Lung microvascular endothelial cell (primary cell): ENCODE measurements around the gene NOD2. TPM values are rescaled to one million over a fixed set of nuclear protein-coding genes. Genes with fewer than 3 reads are reported as not detected.
A peak's percentile ranks its signal among the peaks of the same experiment; 100 is the strongest.

Experiments used
- DNase-seq, 2 donors: peaks; one replicate each; pipeline versions ENCODE4 v3.0.0 to v3.0.0-alpha.2; 2010; ENCODE audit warnings: low read depth in 2 of 2
- total RNA-seq: library from RNA; depleted of rRNA; stranded (reverse); fragments of >200 nt; gene quantifications from 2 replicates; pipeline ENCODE4 v1.2.1, GENCODE V29; 2014

NOD2 gene
- 0.60 and 0.65 TPM in 2 replicates for total RNA-seq

DNA sequence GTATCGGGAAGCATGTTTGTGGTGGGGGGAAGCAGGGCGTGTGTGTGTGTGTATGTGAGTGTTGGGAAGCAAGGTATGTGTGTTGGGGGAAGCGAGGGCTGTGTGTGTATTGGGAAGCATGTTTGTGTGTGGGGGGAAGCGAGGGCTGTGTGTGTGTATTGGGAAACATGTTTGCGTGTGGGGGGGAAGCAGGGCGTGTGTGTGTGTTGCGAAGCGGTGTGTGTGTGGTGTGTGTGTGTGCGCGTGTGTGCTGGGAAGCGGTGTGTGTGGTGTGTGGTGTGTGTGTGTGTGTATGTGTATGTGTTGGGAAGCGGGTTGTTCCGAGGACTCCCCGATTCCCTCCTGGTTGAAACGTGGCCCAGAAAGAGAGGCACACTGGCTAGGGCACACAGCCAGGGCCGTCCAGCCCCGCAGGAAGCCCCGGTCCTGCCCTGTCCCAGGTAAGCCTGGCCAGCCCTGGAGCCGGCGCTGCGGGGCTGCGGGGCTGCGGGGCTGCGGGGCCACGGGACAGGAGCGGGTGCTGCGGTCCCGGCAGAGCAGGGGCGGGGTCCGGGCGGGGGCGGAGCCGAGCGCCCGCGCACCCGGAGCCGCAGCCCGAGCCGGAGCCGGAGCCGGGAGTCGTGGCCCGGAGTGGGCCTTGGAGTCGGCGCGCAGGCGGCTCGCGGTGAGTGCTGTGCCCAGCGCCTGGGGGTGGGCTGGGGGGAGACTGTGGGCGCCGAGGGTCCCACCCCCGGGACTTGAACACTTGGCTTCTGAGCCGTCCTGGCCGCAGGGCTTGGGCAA lies at the start of gene NOD2:
Gene NOD2, plus strand, starts transcription at position 608 of the 783 bp plus-strand sequence. CDS start 5,890 bp downstream, outside the sequence.
- DNase-seq: peak in 1 of 2 donors; percentile 48

DNA sequence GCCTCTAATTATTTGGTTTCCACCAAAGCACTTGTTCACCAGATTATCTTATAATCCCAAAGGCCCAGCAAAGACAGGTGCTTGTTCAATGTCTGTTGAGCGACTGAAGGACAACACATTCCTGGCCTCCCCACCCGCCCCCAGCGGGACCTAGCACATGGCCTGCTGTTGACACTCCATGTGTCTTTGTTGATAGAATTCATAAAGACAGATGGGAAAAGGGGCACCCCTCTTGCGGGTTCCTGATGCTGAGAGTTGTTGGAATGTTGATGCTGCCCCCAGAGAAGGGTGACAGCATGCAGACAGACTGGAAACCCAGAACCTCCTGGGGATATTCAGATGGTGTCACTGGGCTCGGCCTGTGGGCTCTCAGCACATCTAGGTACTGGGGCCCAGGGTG lies 49.2 kb upstream of the NOD2 start:
- no peak for DNase-seq

DNA sequence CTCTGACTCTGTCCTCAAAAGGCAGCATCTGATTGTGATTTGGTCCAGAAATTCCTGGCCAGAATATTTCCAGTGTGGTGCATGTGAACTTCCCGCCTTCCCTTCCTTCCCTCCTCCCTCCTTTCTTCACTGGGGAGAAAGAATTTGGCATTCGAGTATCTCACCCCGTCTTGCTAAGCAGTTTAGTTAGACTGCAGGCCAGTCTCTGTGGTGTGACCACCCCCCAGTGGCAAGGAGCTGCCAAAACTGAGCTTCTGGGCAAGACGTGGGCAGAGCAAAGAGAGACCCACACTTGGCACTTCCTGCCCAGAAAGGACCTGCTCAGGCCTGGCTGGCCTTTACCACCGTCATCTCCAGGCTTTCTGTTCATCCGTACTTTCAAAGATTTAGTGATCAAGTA lies 48.7 kb upstream of the NOD2 start:
- DNase-seq: peak in 1 of 2 donors; percentile 11

DNA sequence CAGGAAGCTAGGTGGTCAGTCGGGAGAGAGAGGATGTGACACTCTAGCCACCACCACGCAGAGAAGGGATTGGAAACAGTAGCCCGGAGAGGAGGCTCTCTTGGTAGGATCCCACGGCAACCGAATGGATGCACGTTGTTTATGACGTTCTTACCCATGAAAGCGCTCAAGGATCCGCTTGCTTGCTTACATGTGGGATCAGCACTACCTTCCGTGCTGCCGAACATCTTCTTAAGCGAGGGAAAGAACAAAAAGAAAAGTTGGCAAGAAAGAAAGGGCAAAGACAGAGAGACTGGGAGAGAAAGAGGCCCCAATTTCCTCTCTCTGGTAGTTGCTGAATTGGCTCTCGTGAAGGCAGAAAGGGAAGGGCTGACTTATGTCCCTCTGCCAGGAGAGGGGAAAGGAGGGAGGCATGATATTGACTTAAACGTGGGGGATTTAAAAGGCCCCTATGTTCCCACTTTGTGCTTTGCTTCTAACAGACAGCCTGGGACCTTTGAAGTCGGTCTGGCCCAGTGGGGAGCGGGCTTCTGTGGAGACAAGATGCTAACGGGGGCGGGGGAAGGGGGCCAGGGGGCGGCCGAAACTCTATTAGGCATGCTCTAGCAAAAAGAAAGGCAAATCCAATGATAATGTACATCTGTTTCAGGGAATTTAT lies 47.7 kb upstream of the NOD2 start:
- no peak for DNase-seq

DNA sequence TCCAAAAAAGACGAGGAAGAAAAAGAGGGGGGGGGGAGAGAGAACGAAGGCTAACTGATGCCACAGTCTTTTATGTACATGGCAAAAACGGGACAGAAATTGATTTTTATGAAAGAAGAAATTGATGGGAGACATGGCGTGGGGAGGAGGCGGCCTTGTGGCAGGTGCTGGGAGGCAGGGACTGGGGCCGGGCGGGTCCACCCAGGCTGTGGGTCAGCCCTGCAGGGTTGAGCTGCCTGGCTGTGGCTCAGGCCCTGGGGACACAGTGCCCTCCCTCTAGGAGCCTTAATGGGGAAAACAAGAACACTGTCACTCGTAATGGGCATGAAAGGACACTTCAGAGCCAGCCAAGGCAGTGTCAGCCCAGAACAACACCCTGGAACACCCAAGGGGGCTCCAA lies 47.1 kb upstream of the NOD2 start:
- DNase-seq: no peak

DNA sequence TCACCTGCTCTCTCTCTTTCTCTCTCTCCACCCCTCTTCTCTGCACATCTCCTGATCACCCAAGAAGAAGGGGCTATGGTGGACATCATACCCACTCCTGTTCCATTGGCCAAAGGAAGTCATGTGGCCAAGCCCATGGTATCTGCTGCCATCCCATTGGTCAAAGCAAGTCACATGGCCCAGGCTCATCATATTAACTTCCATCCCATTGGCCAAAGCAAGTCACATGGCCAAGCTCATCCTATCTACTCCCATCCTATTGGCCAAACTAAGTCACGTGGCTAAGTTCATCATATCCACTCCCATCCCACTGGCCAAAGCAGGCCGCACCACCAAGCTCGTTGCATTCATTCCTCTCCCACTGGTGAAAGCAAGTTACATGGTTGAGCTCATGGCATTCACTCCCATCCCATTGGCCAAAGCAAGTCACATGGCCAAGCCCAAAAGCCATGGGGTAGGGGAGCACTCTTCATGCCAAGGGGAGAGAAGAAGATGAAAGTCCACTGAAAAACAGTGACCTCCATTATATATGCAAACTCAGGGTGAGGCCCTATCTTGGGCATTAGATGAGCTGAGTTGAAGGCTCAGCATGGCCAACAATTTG lies 41.5 kb upstream of the NOD2 start:
- DNase-seq: no peak

DNA sequence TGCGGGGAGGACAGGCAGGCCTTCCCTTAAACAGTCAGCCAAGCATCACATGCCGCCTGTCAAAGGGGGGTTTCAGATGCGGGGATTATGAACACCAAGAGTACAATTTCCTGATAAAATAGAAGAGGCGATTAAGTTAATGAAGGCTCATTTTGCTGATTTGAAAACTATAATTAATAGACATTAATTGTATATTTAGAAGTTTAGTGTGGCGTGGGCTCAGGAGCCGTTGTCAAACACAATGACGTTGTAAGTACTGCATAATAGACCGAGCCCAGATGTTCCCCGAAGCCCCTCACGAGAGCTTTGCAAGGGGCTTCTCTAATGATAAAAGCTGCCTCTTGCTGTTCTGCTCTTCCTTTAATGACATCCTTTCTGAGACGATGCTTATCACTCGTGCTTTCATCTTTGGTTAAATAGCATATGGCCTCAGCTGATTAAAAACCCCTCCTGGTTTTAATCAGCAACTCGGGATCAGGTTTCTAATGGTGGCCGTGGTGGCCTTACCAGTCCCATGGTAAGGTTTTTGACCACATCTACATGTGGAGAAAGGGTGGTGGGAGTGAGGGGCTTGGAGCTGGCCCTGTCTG lies 40.5 kb upstream of the NOD2 start:
- no peak for DNase-seq

DNA sequence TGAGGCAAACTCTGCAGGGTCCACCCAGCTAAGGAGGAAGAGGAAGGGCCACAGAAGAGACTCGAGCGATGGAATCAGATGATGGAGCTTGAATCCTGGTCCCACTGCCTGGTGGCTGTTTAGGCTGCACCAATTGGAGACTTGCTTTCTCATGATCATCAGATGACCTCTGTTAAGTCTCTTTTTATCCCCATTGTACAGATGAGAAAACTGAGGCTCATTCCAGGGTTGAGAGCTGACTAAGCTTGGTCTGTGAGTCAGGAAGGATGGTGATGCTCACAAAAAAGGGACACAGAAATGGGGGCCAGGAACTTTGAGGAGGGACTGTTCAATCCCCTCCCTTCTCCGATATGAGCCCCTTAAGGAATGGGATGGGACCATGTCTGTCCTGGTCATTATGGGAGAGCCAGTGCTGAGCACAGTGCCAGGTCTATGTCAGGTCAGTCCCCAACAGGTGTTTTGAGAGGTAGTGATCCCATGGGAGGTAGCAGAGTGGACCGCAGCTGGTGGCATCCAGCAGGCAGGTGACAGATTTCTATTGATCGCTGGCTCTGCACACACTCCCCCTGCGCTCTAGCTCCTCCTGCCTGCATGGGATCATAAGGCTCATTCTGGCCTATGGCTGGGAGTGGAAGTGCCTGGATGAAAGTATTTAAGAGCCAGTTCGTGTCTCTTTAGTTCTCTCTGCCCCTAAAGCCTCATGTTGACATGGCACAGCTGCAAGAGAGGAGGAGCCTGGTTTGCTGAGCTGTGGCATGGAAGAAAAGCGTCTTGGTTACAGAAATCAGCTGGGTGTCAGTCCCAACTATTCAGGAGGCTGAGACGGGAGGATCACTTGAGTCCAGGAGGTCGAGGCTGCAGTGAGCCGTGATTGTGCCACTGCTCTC lies 39.5 kb upstream of the NOD2 start:
- no peak for DNase-seq

DNA sequence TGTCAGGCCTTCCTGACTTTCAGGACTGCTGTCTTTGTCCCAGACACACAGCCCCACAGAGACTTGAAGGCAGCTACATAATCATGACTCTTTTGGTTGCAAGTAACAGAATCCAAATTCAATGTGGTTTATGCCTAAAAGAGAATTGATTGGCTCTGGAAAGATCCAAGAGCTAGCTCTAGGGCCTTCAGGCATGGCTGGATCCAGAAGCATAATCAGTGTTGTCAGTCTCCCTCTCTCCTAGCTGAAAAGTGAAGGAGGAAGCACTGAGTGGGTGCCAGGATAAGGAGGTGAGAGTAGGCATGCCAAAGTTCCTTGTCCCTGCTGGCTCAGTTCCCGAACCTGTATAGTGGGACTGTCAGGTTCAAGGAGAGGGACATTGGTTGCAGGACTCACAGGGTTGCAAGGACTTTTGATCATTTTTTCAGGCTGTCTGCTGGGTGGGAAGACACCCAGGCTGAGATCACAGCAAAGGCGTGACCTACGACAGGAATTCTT lies 37.8 kb upstream of the NOD2 start:
- DNase-seq: no peak

DNA sequence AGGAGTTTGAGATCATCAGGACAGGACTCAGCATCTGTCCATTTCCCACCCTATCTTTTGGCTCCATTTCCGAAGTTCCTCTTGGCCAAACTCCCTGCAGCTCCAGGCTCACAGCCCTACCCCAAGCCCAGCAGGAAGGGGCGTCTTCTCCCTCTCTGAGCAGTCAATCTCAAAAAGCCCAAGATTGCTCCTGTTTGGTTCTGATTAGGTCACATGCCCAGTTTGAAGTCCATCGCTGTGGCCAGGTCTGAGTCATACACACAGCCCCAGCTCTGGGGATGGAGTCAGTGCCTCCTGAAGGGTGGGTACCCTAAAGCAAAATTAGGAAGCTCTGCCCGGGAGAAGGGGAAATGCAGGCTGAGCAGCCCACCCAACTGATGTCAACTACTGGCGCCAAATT lies 36.2 kb upstream of the NOD2 start:
- DNase-seq: no peak

DNA sequence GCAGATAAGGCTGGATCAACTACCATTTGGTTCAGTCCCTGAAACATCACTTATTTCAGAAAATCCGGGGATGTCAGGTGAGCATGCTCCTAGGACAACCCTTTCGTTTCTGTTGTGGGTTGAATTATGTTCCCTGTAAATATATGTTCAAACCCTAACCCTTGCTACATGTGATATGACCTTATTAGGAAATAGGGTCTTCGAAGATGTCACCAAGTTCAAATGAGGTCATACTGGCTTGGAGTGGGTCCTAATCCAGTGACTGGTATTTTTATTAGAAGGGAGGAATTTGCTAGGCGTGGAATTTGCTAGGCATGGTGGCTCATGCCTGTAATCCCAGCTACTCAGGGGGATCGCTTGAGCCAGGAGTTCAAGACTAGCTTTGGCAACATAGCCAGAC lies 33.6 kb upstream of the NOD2 start:
- DNase-seq: no peak

DNA sequence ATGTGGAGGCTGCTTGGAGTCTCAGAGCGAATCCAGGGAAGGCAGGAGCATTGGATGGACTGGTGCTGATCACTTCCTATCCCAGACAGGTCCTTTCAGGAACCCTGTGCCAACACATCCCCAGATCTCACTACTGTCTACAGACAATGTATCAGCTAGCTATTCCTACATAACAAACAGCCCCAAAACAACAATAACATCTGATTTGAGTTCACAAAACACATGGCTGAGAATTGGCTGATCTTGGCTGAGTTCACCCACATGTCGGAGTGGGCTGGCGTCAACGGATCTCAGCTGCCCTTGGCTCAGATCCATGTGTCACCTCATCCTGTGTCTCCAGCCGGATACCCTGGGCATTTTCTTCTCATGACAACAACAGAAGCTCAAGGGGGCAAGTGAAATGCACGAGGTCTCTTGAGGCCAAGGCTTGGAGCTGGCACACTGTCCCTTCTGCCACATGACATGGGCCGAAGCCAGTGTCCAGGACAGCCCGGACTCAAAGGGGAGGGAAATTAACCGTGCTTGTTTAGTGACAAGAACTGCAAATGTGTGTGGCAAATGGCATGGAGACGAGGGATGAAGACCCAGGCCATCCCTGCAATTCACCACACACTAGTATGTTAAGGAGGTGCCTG lies 31.0 kb upstream of the NOD2 start:
- no peak for DNase-seq

DNA sequence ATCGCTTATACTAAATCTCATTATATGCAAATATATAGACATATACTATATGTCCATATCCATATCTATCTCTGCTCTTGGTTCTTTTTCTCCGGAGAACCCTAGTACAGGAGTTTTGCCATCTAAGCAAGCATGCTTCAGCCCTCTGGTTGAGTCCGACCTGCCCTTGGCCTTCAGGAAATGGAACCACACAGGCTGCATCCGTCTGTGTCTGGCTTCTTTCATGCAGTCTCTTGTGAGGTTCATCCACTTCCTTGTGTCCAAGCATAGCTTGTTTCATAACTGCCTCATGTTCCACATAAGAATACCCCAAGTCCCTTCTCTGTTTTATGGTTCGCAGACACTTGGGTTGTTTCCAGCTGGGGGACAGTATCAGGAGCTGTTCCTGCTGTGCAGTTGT lies 29.1 kb upstream of the NOD2 start:
- DNase-seq: no peak

DNA sequence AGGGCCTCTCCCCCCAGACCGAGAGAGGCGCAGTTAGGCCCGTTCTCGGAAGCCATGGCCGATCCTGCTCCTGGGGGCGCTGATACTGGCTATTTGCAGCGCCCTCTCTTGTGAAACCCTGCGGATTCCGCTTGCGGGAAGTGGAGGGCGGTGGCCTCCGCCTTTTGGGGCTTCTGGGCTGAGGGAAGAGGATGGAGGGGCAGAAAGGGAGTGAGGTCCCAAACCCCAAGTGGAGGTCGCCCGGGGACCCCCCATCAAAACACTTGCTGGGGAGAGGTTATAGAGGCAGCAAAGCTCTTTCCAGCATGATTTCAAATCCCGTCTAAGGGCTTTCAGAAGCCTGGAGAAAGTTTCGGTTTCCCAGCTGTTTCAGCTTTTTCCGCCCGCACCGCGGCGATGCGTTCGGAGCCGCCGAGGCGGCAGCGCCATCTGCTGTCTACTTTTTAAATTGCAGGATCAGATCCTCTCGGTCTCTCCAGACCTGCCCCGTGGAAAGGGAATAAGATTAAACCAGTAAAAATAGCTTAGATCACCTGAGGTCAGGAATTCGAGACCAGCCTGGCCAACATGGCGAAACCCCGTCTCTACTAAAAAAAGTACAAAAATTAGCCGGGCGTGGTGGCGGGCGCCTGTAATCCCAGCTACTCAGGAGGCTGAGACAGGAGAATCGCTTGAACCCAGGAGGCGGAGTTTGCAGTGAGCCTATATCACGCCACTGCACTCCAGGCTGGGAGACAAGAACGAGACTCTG lies 28.1 kb upstream of the NOD2 start:
- peak; percentile 72 to 78 for DNase-seq

DNA sequence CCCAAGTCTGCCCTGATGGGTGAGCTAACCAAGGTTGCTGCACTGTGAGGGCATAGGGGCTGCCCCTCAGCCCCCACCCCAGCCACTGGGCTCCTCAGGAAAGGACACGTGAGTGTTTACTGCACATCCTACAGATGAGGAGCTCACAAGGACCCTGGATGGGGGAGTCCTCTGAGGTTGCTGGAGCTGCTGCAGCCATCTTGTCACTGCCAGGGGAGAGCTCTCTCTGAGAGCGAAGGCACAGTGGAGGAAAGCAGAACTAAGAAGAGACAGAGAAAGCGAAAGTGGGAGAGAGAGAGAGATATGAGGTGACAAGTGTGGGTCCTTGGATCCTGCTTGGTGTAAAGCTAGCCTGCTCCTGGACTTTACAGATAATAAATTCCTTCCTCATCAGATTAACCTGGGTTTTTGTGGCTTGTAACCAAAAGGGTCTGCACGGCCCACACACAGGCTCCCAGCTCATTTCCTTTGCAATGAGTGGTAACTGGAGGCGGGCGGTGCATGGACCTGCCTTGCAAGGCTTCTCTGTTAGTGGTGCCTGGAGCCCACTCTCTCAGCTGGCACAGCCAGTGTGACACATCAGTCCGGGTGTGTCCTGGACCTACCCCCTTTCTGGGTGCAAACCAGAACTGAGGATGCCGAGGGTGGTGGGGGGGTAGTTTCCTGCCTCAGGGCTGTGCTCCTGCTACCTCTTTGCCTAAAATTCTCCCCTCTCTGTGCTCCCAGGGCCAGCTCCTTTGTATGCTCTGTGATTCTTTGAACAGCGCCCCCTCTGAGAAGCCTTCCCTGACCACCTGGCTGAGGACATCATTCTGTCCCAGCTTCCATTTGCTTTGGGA lies 26.5 kb upstream of the NOD2 start:
- DNase-seq: no peak

DNA sequence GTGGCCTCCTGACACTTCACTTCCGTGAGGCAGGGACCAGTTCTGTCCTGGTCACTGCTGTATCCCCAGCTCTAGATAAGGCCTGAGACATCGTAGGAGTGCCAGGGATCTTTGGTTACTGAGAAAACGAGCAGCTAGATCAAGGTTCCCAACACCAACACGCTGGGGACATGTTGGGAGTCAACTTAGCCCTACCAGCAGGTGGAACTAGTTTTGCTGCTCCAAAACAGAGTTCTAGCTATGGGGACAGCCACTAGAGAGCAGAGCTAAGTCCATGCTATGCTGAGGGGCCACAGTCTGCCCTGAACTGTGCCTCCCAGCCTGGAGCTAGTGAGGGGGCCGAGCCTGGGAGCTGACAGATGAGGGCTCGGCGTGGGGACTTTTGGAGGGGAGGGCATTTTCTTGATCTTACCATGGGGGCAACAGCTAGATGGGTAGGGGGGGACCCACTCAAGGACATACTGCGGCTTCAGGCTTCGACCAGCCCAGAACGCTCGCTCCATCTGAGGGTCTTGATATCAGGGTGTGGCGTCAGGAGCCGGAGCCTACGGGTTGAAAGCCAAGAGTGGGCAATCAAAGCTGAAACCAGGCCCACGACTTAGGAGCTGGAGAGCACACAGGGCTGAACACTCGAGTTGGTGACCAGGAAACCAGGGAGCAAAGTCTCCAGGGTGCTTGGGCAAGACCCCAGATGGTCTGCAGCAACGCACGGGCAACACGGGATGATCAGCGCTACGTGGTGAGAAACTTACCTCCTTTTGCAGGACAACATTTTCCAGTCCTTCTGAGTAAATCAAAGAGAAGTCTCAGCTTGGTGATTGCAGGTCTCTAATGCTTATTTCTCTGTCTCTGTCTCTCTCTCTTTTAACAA lies 25.7 kb upstream of the NOD2 start:
- peak in 1 of 2 donors; percentile 8 for DNase-seq

DNA sequence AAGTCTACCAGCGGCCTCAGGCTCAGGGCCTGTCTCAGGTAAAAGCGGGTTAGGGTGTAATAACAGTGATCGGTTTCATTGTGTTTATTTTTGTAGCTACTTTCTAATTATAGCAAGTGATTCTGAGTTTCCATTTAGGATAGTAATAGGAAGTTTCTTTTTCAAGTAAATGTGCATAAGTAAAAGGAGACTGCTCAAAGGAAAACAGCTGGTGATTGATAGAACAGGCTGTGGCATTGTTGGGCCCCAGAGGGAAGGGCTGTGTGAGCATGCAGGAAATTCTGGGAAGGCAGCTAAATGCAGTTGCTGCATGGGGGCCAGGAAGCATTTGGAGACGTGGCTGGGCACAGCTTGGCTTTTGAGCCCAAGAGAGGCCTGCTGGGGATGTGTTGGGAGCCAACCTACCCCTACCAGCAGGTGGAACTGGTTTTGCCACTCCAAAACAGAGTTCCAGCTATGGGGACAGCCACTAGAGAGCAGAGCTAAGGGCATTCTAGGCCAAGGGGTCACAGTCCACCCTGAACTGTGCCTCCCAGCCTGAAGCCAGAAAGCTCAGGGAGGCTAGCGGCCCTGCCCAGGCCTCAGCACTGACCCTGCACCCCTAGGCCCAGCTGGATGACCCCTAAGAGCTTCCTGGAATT lies 24.9 kb upstream of the NOD2 start:
- DNase-seq: no peak

DNA sequence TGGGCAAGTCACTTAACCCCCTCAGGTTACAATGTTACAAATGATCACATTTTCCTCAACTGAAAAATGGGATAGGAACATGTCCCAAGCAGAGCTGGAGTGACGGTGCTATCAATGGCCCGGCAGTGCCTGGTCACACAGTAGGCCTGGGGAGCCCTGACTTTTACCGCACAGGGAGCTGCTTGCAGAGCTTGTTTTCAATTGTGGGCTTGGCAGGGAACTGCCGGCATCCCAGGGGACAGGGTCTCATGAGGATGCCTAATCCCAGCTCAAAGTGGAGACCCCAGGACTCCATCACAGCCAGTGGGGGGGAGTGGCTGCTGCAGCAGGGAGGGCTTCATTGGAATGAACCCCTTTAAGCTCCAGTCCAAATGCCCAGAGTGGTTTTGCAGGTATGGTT lies 23.7 kb upstream of the NOD2 start:
- DNase-seq: no peak
